Lung (tissue), 12 donors: ENCODE measurements around the gene MINDY3. TPM values are rescaled to one million over a fixed set of nuclear protein-coding genes. Genes with fewer than 3 reads are reported as not detected.
"Not testable (repeated sequence)": the region's sequence is repeated elsewhere in the genome, so short reads cannot be mapped to it uniquely, and the experiment has no call there.

Source experiments
- ATAC-seq: fragments of 200-7000 bp; cut with Tn5 transposase; one replicate; pipeline ENCODE4 v1.9.1; 2020; ENCODE audit warnings: moderate number of reproducible peaks; ENCODE audit not compliant: insufficient read depth, low FRiP score
- DNase-seq, 3 donors: peaks; one replicate each; pipeline ENCODE4 v3.0.0-alpha.2; 2013 to 2017
- H3K27ac ChIP-seq, 2 donors: one replicate each; pipeline ENCODE4 v1.5.1; 2013; ENCODE audit warnings: mild to moderate bottlenecking in 2 of 2, moderate library complexity in 2 of 2, control low read depth in 1 of 2, inconsistent platforms in 1 of 2, low read depth in 1 of 2, low read length in 1 of 2
- H3K27me3 ChIP-seq, 3 donors: one replicate each; pipeline ENCODE4 v1.5.1; 2013; ENCODE audit warnings: low read length in 2 of 3; ENCODE audit not compliant: control insufficient read depth in 3 of 3, insufficient read depth in 3 of 3
- H3K36me3 ChIP-seq, 4 donors: one replicate each; pipeline ENCODE4 v1.5.1; 2013; ENCODE audit warnings: low read length in 4 of 4, mild to moderate bottlenecking in 1 of 4, moderate library complexity in 1 of 4; ENCODE audit not compliant: control insufficient read depth in 4 of 4, insufficient read depth in 4 of 4
- H3K4me1 ChIP-seq, 5 donors: one replicate each; pipeline ENCODE4 v1.5.1; 2013; ENCODE audit warnings: low read length in 5 of 5, mild to moderate bottlenecking in 2 of 5, moderate library complexity in 1 of 5; ENCODE audit not compliant: control insufficient read depth in 5 of 5, insufficient read depth in 5 of 5
- H3K4me3 ChIP-seq: one replicate; pipeline ENCODE4 v1.5.1; 2013; ENCODE audit warnings: mild to moderate bottlenecking, control low read depth, moderate library complexity
- H3K9ac ChIP-seq, 2 donors: one replicate each; pipeline ENCODE4 v1.5.1; 2013; ENCODE audit warnings: low read length in 2 of 2, control low read depth in 1 of 2; ENCODE audit not compliant: insufficient read depth in 1 of 2
- H3K9me3 ChIP-seq, 4 donors: one replicate each; pipeline ENCODE4 v1.5.1; 2013; ENCODE audit warnings: low read length in 3 of 4, mild to moderate bottlenecking in 1 of 4, moderate library complexity in 1 of 4; ENCODE audit not compliant: control insufficient read depth in 4 of 4, insufficient read depth in 3 of 4
- WGBS, 2 donors: extraction: QIAGEN DNeasy Blood & Tissue Kit; methylation state at CpG; one replicate each; pipeline ENCODE4 v1.1.7; 2013; 5-methylcytosine and 5-hydroxymethylcytosine counted together
- polyA plus RNA-seq, 2 donors: library from polyadenylated mRNA; stranded (reverse); fragments of 200-250 nt; gene quantifications; one replicate each; pipeline ENCODE4 v1.2.1, GENCODE V29; 2013
- total RNA-seq, 2 donors: library from RNA; depleted of rRNA in 1 of 2; stranded (reverse); fragments of >200 nt in 1 of 2; gene quantifications; one replicate each; pipeline ENCODE4 v1.2.1, GENCODE V29; 2014 to 2021
- TF ChIP-seq, protein P1 (sequence below): IDR thresholded peaks from 2 replicates; pipeline ENCODE4 v1.5.1; 2012; ENCODE audit warnings: mild to moderate bottlenecking; ENCODE audit errors: control extremely low read depth, extremely low read depth
- donor health status: control.
- donor health status: control.
- donor health status: Bipolar disorder and iron deficiency.
- donor health status: healthy.
- donor health status: DM: yes; HTN: yes; CAD: no.

The MINDY3 gene
- total and polyA plus RNA-seq, 4 donors = 13.9 to 61.7 (median 24.6) TPM

DNA sequence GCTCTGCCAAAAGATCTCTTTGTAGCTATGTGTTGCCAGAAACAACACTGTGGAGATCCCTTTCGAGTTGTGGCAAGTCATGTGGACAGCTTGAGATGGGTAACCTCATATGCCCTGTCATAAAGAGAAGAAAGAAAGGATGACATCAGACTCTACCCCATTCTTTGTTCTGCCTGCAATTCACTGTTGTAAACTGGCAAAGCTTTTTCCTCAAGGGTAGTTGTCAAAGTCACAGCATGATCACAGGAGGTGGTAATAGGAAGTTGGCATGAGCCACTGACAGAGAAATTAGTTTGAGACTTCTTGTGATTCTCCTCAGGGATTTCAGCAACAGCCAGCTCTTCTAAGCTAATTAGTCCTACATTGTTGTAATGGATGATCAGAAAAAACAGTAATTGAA, 19.4 kb upstream of the MINDY3 start:
- TF ChIP-seq, protein P1, sequence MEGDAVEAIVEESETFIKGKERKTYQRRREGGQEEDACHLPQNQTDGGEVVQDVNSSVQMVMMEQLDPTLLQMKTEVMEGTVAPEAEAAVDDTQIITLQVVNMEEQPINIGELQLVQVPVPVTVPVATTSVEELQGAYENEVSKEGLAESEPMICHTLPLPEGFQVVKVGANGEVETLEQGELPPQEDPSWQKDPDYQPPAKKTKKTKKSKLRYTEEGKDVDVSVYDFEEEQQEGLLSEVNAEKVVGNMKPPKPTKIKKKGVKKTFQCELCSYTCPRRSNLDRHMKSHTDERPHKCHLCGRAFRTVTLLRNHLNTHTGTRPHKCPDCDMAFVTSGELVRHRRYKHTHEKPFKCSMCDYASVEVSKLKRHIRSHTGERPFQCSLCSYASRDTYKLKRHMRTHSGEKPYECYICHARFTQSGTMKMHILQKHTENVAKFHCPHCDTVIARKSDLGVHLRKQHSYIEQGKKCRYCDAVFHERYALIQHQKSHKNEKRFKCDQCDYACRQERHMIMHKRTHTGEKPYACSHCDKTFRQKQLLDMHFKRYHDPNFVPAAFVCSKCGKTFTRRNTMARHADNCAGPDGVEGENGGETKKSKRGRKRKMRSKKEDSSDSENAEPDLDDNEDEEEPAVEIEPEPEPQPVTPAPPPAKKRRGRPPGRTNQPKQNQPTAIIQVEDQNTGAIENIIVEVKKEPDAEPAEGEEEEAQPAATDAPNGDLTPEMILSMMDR = no peak
- no peaks in the 10 kb centered on the region for H3K27me3 ChIP-seq
- H3K4me1 ChIP-seq = no peaks in the 10 kb centered on the region
- no peak overlapping the region for H3K9ac ChIP-seq
- no peak for DNase-seq
- H3K27ac ChIP-seq = no peak overlapping the region
- no peak for ATAC-seq
- no peaks in the 10 kb centered on the region for H3K9me3 ChIP-seq
- H3K4me3 ChIP-seq = no peak overlapping the region
- WGBS, 2 donors = 28 to 68% methylated on average over 1 of the region's 1 CpG
- H3K36me3 ChIP-seq = no peaks in the 10 kb centered on the region

DNA sequence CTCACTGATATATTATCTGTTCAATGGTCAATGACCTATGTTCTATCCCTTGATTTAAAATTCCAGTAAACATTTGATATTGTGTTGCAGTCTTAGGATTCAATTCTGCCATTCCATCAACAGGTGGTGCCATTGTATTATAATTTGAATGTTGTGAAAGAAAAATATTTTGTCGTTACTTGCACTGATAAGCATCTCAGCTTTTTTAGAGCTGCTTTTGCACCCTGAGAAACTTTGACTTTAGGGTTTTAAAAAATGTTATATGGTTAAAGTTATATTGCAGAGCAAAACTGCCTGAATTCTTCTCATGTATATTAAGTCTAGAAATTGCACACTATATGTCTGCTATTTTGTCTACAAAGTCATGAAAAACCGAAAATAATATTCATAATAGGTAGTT, 18.8 kb upstream of the MINDY3 start:
- Histone ChIP-seq H3K4me3 (no peak overlapping the region), H3K27ac (no peak overlapping the region), H3K36me3 (no peaks in the 10 kb centered on the region), H3K9ac (no peak overlapping the region), H3K27me3 (no peaks in the 10 kb centered on the region), H3K4me1 (no peaks in the 10 kb centered on the region), H3K9me3 (no peaks in the 10 kb centered on the region)
- 43 to 44% methylated on average over 2 of the region's 2 CpGs for WGBS, 2 donors
- ATAC-seq (no peak), DNase-seq (peak in 2 of 3 donors; percentile 41 to 60)
- TF ChIP-seq, protein P1 = peak; percentile 24

DNA sequence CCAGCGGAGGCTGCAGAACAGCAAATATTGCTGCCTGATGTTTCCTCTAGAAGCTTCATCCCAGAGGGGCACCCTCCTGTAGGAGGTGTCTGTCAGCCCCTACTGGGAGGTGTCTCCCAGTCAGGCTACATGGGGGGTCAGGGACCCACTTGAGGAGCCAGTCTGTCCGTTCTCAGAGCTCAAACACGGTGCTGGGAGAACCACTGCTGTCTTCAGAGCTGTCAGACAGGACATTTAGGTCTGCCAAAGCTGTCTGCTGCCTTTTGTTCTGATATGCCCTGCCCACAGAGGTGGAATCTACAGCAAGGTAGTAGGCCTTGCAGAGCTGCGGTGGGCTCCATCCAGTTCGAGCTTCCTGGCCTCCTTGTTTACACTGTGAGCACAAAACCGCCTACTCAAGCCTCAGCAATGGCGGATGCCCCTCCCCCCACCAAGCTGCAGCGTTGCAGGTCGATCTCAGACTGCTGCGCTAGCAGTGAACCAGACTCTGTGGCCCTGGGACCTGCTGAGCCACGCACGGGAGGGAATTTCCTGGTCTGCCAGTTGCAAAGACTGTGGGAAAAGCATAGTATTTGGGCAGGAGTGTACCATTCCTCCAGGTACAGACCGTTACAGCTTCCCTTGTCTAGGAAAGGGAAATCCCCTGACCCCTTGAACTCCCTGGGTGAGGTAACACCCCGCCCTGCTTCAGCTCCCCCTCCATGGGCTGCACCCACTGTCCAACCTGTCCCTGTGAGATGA, 17.7 kb upstream of the MINDY3 start:
- no peak overlapping the region for H3K4me3 ChIP-seq
- H3K27me3 ChIP-seq = no peaks in the 10 kb centered on the region
- DNase-seq (no peak), ATAC-seq (no peak)
- H3K36me3 ChIP-seq = no peaks in the 10 kb centered on the region
- no peaks in the 10 kb centered on the region for H3K4me1 ChIP-seq
- H3K9me3 ChIP-seq = no peaks in the 10 kb centered on the region
- WGBS, 2 donors = 55 to 72% methylated on average over 14 of the region's 14 CpGs
- no peak overlapping the region for H3K9ac ChIP-seq
- no peak overlapping the region for H3K27ac ChIP-seq
- TF ChIP-seq, protein P1 = no peak

DNA sequence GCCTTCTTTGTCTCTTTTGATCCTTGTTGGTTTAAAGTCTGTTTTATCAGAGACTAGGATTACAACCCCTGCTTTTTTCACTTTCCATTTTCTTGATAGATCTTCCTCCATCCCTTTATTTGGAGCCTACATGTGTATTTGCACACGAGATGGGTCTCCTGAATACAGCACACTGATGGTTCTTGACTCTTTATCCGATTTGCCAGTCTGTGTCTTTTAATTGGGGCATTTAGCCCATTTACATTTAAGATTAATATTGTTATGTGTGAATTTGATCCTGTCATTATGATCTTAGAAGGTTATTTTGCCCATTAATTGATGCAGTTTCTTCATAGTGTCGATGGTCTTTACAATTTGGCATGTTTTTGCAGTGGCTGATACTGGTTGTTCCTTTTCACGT, 16.0 kb upstream of the MINDY3 start:
- 77 to 81% methylated on average over 4 of the region's 4 CpGs for WGBS, 2 donors
- H3K4me3 ChIP-seq, H3K36me3 ChIP-seq, H3K9me3 ChIP-seq, H3K27me3 ChIP-seq, H3K27ac ChIP-seq, H3K9ac ChIP-seq, H3K4me1 ChIP-seq, ATAC-seq, DNase-seq: not testable (repeated sequence)

DNA sequence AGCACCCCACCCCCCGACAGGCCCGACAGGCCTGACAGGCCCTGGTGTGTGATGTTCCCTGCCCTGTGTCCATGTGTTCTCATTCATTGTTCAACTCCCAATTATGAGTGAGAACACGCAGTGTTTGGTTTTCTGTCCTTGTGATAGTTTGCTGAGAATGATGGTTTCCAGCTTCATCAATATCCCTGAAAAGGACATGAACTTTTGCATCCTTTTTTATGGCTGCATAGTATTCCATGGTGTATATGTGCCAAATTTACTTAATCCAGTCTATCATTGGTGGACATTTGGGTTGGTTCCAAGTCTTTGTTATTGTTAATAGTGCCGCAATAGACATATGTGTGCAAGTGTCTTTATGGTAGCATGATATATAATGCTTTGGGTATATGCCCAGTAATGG, 12.3 kb upstream of the MINDY3 start:
- 96 to 97% methylated on average over 4 of the region's 4 CpGs for WGBS, 2 donors
- not testable (repeated sequence) for H3K4me3 ChIP-seq, H3K9ac ChIP-seq, H3K9me3 ChIP-seq, ATAC-seq, H3K4me1 ChIP-seq, H3K27ac ChIP-seq, H3K36me3 ChIP-seq, DNase-seq
- peaks cover 0 to 24% (median 21%) of the 10 kb centered on the region in 3 donors for H3K27me3 ChIP-seq
